Measurements from ENCODE around the gene KPNA4.
"Not testable (repeated sequence)": the region's sequence is repeated elsewhere in the genome, so short reads cannot be mapped to it uniquely, and the experiment has no call there.

KPNA4 gene

DNA sequence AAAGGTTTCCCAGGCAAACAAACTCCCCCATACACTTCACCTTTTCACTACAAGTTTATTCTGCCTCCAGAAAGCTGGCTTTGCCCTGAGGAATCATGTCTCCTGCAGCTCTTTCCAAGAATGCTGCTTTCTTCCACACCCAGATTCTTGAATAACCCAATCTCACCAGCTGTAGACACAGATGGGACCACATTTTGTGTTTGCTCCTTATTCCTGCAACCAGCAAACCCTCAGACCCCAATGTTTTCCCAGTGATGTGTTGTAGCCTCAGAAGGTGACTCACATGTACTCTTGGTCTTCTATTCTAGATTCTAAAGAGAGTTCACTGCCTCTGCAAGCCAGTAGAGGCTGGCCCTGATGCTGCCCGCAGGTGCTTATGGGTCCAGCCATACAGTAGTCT, 92.2 kb downstream of the KPNA4 start:
- H3K27me3 Mint-ChIP-seq: no peaks in the 10 kb centered on the region
- peaks cover 10% of the 10 kb centered on the region for H3K4me1 Mint-ChIP-seq (ENCODE audit: low read depth)
- intact Hi-C loops (cut with micrococcal nuclease): no loop called here
- no peaks in the 10 kb centered on the region for H3K36me3 Mint-ChIP-seq (ENCODE audit: low read depth)
- peaks cover 21% of the 10 kb centered on the region for H3K9me3 Mint-ChIP-seq
- no peak overlapping the region for H3K4me3 Mint-ChIP-seq
- no peak overlapping the region for H3K27ac Mint-ChIP-seq

DNA sequence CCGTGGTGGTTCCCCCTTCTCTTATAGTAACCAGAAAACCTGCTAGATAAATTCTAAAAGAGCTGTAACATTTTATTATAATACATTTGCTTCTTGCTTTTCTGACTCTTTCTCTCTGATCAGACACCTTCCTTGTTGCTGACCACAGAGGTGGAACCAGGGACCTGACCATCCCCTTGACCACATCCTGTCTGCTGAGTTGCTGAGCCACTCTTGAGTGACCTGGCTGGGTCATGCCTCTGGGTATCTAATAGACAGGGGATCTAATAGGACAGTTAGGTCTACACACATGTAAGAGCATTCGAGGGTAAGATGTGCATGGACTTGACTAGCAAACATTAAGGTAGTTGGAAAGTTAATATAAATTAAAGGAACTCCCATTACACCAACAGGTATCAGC, 93.0 kb downstream of the KPNA4 start:
- Mint-ChIP-seq H3K27ac (no peak overlapping the region), H3K4me3 (no peak overlapping the region), H3K9me3 (peaks cover 21% of the 10 kb centered on the region), H3K36me3 (ENCODE audit: low read depth) (no peaks in the 10 kb centered on the region), H3K27me3 (no peaks in the 10 kb centered on the region), H3K4me1 (ENCODE audit: low read depth) (peaks cover 4% of the 10 kb centered on the region)
- intact Hi-C loops (cut with micrococcal nuclease): no loop called here

DNA sequence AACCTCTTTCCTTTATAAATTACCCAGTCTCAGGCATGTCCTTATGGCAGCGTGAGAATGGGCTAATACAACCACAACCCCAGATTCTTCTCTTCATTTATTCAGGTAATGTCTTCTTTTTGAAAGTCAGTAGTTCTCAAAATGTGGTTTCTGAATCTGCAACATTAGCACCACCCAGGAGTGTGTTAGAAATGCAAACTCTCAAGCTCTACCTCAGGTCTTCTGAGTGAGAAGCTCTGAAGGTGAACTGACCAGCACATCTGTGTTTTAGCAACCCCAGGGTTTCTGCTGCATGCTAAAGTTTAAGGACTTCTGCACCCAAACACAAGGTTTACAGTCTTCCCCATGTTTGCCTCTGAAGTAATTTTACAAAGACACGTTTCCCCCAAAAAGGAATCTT, 93.5 kb downstream of the KPNA4 start:
- Mint-ChIP-seq H3K27ac (no peak overlapping the region), H3K27me3 (no peaks in the 10 kb centered on the region)

DNA sequence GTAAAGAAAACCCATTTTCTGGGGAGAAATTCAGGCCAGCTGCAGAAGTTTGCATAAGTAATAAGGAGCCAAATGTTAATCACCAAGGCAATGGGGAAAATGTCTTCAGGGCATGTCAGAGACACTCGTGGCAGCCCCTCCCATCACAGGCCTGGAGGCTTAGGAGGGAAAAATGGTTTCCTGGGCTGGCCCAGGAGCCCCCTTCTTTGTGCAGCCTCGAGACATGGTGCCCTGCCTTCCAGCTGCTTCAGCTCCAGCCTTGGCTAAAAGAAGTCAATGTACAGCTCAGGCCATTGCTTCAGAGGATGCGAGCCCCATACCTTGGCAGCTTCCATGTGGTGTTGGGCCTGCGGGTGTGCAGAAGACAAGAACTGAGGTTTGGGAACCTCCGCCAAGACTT, 95.2 kb downstream of the KPNA4 start:
- Mint-ChIP-seq H3K9me3 (peaks cover 21% of the 10 kb centered on the region), H3K36me3 (ENCODE audit: low read depth) (no peaks in the 10 kb centered on the region), H3K27me3 (no peaks in the 10 kb centered on the region), H3K4me3 (no peak overlapping the region), H3K4me1 (ENCODE audit: low read depth) (no peaks in the 10 kb centered on the region), H3K27ac (no peak overlapping the region)
- intact Hi-C loops (cut with micrococcal nuclease): no loop called here

More for the DNA sequence above, 93.5 kb downstream of the KPNA4 start:
- Mint-ChIP-seq H3K36me3 (ENCODE audit: low read depth) (no peaks in the 10 kb centered on the region), H3K4me3 (no peak overlapping the region), H3K4me1 (ENCODE audit: low read depth) (no peaks in the 10 kb centered on the region), H3K9me3 (peaks cover 21% of the 10 kb centered on the region)
- intact Hi-C loops (cut with micrococcal nuclease): no loop called here

DNA sequence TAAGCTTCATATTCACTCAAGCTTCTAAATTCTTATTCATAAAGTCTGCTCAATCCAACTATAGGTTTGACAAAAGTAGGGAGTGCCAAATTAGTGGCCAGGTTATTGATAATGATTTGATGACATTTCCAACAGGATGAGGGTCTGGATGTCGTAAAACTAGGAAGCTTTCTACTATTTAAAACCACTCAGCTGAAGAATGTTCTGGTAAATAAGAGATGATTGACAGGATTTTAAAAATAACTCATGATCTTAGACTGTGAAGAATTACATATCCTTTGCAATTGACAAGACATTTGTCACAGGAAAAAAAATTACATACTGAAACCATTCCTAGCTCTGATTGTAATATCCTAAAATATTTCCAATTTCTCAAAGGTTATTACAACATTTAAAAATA, 100.4 kb downstream of the KPNA4 start:
- Mint-ChIP-seq H3K4me3 (no peak overlapping the region), H3K27ac (no peak overlapping the region), H3K4me1 (ENCODE audit: low read depth) (peaks cover 3% of the 10 kb centered on the region), H3K27me3 (no peaks in the 10 kb centered on the region), H3K9me3 (peaks cover 9% of the 10 kb centered on the region), H3K36me3 (ENCODE audit: low read depth) (no peaks in the 10 kb centered on the region)
- intact Hi-C loops (cut with micrococcal nuclease): no loop called here

DNA sequence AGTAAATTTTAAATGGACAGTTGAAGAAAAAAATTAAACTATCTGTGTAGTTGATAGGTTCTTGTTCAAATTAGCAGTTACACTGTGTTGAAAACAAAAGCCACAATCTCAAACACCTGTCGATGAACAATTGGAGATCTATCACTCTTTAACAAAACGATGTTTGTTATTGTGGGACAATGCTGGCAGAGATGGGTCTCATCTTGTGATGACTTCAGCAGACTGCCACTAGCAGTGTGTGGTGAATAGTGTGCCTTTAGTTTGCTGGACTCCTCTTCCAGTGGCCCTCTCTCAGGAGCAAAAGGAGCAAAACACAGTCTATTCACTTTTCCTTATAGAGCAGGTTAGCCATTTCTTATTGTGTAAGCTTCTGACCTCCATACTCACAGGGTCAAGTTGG, 101.0 kb downstream of the KPNA4 start:
- H3K36me3 Mint-ChIP-seq (ENCODE audit: low read depth): no peaks in the 10 kb centered on the region
- no peaks in the 10 kb centered on the region for H3K27me3 Mint-ChIP-seq
- peaks cover 3% of the 10 kb centered on the region for H3K9me3 Mint-ChIP-seq
- no peak overlapping the region for H3K27ac Mint-ChIP-seq
- intact Hi-C loops (cut with micrococcal nuclease): no loop called here
- H3K4me1 Mint-ChIP-seq (ENCODE audit: low read depth): peaks cover 7% of the 10 kb centered on the region
- H3K4me3 Mint-ChIP-seq: no peak overlapping the region

DNA sequence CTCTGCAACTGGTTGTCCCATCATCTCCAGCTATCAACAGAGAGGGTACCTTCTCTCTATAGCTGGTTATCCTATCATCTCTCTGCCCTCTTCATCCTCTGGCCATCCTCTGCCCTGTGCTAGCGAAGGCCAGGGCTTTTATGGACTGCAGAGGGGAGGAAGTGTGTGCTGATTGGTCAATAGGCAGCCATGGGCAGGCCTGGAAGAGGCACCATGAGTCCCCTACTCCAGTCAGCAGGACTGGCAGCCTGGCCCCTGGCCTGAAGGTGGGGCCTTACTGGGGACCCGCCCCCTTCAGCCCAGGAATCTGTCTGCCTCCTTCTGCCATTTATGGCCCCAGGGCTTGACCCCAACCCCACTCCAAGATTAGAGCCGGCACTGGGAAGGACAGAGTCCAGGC, 105.3 kb downstream of the KPNA4 start:
- Mint-ChIP-seq H3K27ac (no peak overlapping the region), H3K27me3 (no peaks in the 10 kb centered on the region), H3K4me3 (no peak overlapping the region), H3K4me1 (ENCODE audit: low read depth) (peaks cover 21% of the 10 kb centered on the region), H3K9me3 (no peaks in the 10 kb centered on the region), H3K36me3 (ENCODE audit: low read depth) (no peaks in the 10 kb centered on the region)
- intact Hi-C loops (cut with micrococcal nuclease): no loop called here

DNA sequence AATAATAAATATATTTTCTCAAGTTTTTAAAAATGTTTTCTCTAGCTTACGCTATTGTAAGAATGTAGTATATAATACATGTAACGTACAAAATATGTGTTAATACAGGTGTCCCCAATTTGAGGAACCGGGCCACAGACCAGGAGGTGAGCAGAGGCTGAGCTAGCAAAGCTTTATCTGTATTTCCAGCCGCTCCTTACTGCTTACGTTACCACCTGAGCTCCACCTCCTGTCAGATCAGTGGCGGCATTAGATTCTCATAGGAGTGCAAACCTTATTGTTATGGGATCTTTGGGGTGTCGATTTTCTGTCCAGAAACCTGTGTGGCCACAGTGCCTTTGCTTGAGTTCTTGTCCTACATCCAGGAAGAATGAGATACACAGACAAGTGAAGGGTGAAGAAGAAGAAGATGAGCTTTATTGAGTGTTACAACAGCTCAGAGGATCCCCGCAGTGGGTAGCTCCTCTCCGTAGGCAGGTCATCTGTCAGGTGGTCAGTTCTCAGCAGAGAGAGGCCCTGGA, 105.9 kb downstream of the KPNA4 start:
- no peaks in the 10 kb centered on the region for H3K9me3 Mint-ChIP-seq
- H3K4me1 Mint-ChIP-seq (ENCODE audit: low read depth): peaks cover 21% of the 10 kb centered on the region
- H3K27ac Mint-ChIP-seq: no peak overlapping the region
- no peak overlapping the region for H3K4me3 Mint-ChIP-seq
- no peaks in the 10 kb centered on the region for H3K27me3 Mint-ChIP-seq
- intact Hi-C loops (cut with micrococcal nuclease): no loop called here
- no peaks in the 10 kb centered on the region for H3K36me3 Mint-ChIP-seq (ENCODE audit: low read depth)

DNA sequence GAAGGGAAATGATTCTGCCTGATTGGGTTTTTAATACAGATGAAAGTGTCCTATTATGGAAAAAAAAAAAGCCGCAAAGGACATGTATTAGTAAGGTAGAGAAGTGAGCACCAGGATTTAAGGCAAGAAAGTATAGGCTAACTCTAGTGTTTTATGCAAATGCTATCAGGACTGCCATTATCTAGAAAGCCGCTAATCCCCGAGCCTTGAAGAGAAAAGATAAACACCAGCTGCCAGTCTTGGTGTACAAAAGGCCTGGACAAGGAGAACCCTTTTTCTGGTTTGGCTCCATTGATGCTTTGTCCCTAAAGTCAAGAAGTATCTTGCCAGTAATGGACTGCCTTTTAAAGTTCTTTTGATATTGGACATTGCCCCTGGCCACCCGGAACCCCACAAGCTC, 107.2 kb downstream of the KPNA4 start:
- H3K27me3 Mint-ChIP-seq: no peaks in the 10 kb centered on the region
- no peak overlapping the region for H3K4me3 Mint-ChIP-seq
- H3K4me1 Mint-ChIP-seq (ENCODE audit: low read depth): peaks cover 21% of the 10 kb centered on the region
- H3K9me3 Mint-ChIP-seq: no peaks in the 10 kb centered on the region
- intact Hi-C loops (cut with micrococcal nuclease): no loop called here
- no peaks in the 10 kb centered on the region for H3K36me3 Mint-ChIP-seq (ENCODE audit: low read depth)
- H3K27ac Mint-ChIP-seq: no peak overlapping the region

DNA sequence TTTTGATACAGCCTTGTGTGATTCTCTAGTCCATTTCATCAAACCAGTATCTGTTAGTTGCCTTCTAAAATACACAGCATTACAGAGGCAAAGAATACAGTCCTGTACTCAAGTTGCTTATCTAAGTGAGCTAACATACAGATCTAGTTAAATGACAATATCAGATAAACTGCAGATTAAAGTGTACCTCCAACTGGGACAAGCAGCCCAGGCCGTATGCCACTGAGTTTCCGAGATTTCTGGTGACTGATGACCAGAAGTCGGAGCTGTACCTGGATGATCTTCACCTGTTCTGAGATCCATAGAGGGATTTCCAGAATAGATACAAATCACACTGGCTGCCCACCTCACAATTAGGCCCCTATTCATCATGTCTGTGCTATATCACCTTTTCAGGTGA, 109.5 kb downstream of the KPNA4 start:
- H3K4me3 Mint-ChIP-seq: no peak overlapping the region
- peaks cover 21% of the 10 kb centered on the region for H3K4me1 Mint-ChIP-seq (ENCODE audit: low read depth)
- no peaks in the 10 kb centered on the region for H3K27me3 Mint-ChIP-seq
- H3K9me3 Mint-ChIP-seq: no peaks in the 10 kb centered on the region
- H3K27ac Mint-ChIP-seq: no peak overlapping the region
- no peaks in the 10 kb centered on the region for H3K36me3 Mint-ChIP-seq (ENCODE audit: low read depth)
- intact Hi-C loops (cut with micrococcal nuclease): no loop called here

DNA sequence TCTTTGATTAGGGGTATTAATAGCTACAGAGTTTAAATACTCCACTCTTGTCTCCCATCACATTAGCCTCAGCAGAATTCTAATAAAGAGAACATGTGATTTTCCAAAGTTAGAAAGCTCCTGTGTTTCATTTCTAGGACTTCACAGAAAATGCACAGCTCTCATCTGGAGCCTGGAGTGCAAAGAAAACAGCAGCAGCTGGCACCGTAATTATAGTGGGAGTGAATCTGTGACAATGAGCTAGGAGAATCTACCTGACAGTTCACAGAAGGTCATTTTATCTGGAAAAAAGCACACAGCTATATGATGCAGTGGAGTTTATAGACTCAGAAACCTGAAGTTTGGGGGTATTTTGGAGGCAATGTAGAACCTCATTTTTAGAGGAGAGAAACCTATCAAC, 110.4 kb downstream of the KPNA4 start:
- intact Hi-C loops (cut with micrococcal nuclease): loop anchor here (5.0 kb wide), 1 partner anchor 32 kb away; no protein-coding TSS in a partner anchor
- Mint-ChIP-seq H3K4me3 (no peak overlapping the region), H3K36me3 (ENCODE audit: low read depth) (no peaks in the 10 kb centered on the region), H3K27me3 (peaks cover 6% of the 10 kb centered on the region), H3K27ac (no peak overlapping the region), H3K9me3 (no peaks in the 10 kb centered on the region), H3K4me1 (ENCODE audit: low read depth) (peaks cover 25% of the 10 kb centered on the region)

DNA sequence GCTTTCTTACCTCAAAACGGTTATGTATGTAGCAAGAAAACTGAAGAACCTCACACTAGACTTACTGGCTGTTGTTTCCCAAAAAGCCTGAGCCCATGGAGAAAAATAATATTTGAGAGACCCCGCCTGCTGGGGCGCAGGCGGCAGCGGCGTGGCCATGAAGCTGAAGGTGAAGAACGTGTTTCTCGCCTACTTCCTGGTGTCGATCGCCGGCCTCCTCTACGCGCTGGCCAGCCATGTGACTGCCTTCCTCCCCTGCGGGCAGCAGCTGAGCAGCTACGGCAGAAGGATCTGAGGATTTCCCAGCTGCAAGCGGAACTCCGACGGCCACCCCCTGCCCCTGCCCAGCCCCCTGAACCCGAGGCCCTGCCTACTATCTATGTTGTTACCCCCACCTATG, 113.1 kb downstream of the KPNA4 start:
- not testable (repeated sequence) for H3K9me3 Mint-ChIP-seq; H3K4me3 Mint-ChIP-seq; H3K36me3 Mint-ChIP-seq (ENCODE audit: low read depth); H3K27ac Mint-ChIP-seq; H3K27me3 Mint-ChIP-seq
- intact Hi-C loops (cut with micrococcal nuclease): loop anchor here (5.0 kb wide), 1 partner anchor 35 kb away; no protein-coding TSS in a partner anchor
- H3K4me1 Mint-ChIP-seq (ENCODE audit: low read depth): peaks cover 20% of the 10 kb centered on the region

DNA sequence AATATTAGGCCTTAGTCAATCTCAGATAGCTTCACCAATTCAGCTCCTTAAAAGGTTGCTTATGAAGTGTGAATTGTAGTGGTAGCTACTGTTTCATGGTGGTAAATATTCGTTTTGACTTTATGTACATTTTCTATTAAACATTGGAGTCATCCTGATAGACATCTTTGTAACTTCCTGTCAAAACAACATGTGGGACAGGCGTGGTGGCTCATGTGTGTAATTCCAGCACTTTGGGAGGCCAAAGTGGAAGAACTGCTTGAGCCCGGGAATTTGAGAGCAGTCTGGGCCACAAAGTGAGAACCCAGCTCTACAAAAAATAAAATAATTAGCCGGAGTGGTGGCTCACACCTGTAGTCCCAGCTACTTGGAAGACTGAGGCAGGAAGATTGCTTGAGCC, 113.8 kb downstream of the KPNA4 start:
- Mint-ChIP-seq H3K27ac (no peak overlapping the region), H3K36me3 (ENCODE audit: low read depth) (peaks cover 6% of the 10 kb centered on the region), H3K27me3 (peaks cover 6% of the 10 kb centered on the region), H3K4me1 (ENCODE audit: low read depth) (peaks cover 20% of the 10 kb centered on the region), H3K9me3 (no peaks in the 10 kb centered on the region), H3K4me3 (no peak overlapping the region)
- intact Hi-C loops (cut with micrococcal nuclease): loop anchor here (5.0 kb wide), 1 partner anchor 36 kb away; no protein-coding TSS in a partner anchor

DNA sequence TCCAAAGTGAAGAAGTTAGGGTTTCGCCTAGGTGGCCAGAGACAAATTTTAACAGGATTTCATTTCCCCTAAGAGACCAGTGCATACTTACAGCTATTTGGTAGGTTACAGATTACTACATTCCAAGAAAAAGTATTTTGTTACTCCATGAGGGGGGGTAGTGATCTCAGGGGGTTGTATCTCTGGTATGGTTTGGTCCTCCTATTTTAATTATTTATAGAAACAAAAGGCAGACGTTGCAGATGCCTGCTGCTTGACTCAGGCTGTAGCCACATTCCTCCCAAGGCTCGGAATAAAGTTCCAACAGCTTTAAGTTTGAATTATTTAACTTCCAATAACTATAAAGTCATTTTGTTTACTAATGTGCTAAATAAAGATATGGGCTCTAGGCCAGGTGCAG, 114.5 kb downstream of the KPNA4 start:
- intact Hi-C loops (cut with micrococcal nuclease): loop anchor here (5.0 kb wide), 1 partner anchor 36 kb away; no protein-coding TSS in a partner anchor

More for the DNA sequence above, 114.5 kb downstream of the KPNA4 start:
- no peak overlapping the region for H3K4me3 Mint-ChIP-seq
- peaks cover 6% of the 10 kb centered on the region for H3K36me3 Mint-ChIP-seq (ENCODE audit: low read depth)
- H3K27ac Mint-ChIP-seq: no peak overlapping the region
- H3K27me3 Mint-ChIP-seq: peaks cover 6% of the 10 kb centered on the region
- peaks cover 20% of the 10 kb centered on the region for H3K4me1 Mint-ChIP-seq (ENCODE audit: low read depth)
- H3K9me3 Mint-ChIP-seq: no peaks in the 10 kb centered on the region

Data from dendritic cell treated with granulocyte-macrophage colony-stimulating factor and Interleukin-4, amounts not matched to agents 40 ng/mL and 50 ng/mL, for 4 days (primary cell).